Psoas muscle (tissue), 8 donors: Measurements from ENCODE around the gene MXRA7. TPM values are rescaled to one million over a fixed set of nuclear protein-coding genes. Genes with fewer than 3 reads are reported as not detected.

ENCODE experiments used
- ATAC-seq, 4 donors: fragments of 200-7000 bp; cut with Tn5 transposase; one replicate each; pipeline ENCODE4 v1.9.1; 2020; ENCODE audit warnings: moderate library complexity in 3 of 4, mild to moderate bottlenecking in 2 of 4
- DNase-seq, 2 donors: peaks; one replicate each; pipeline ENCODE4 v3.0.0-alpha.2; 2020
- H3K27ac ChIP-seq: fragments of 200-600 bp; one replicate; pipeline ENCODE4 v1.8.0; 2022
- H3K27me3 ChIP-seq, 3 donors: fragments of 200-600 bp in 1 of 3; one replicate each; pipeline versions ENCODE4 v1.6.1 to v1.8.0; 2013 to 2022; ENCODE audit warnings: low read length in 2 of 3, mild to moderate bottlenecking in 2 of 3, moderate library complexity in 1 of 3; ENCODE audit not compliant: insufficient read depth in 3 of 3
- H3K36me3 ChIP-seq, 2 donors: fragments of 200-600 bp in 1 of 2; one replicate each; pipeline versions ENCODE4 v1.6.1 to v1.8.0; 2013 to 2022; ENCODE audit warnings: low read depth in 1 of 2, mild to moderate bottlenecking in 1 of 2, moderate library complexity in 1 of 2; ENCODE audit not compliant: insufficient read depth in 1 of 2
- H3K4me1 ChIP-seq: fragments of 200-600 bp; one replicate; pipeline ENCODE4 v1.8.0; 2022
- H3K4me3 ChIP-seq: fragments of 200-600 bp; one replicate; pipeline ENCODE4 v1.8.0; 2022; ENCODE audit warnings: mild to moderate bottlenecking
- H3K9me3 ChIP-seq: fragments of 200-600 bp; one replicate; pipeline ENCODE4 v1.8.0; 2022
- CTCF ChIP-seq: fragments of 200-600 bp; IDR thresholded peaks from one replicate; pipeline ENCODE4 v1.8.0; 2022; ENCODE audit warnings: antibody characterized with exemption
- WGBS, 3 donors: extraction: QIAGEN DNeasy Blood & Tissue Kit; methylation state at CpG; one replicate each; pipeline versions ENCODE4 v1.1.6 to v1.1.7; 2013; 5-methylcytosine and 5-hydroxymethylcytosine counted together
- intact Hi-C, 2 donors: fragments of 100-400 bp; cut with DNase I; formaldehyde crosslinking; loops; one replicate each; pipeline versions ENCODE4 v1.11.0 to v1.14.2; 2022
- polyA plus RNA-seq, 3 donors: library from polyadenylated mRNA; stranded (reverse); fragments of 200-250 nt; gene quantifications; one replicate each; pipeline ENCODE4 v1.2.3, GENCODE V29; 2013
- total RNA-seq, 4 donors: library from RNA; stranded (reverse); fragmentation: NEBNext Ultra II Directional in 2 of 4; extraction: Animal tissue kit (Norgen Biotek cat#: 25700) in 2 of 4; gene quantifications; one replicate each; pipeline versions ENCODE4 v1.2.1 to v1.2.4, GENCODE V29; 2021 to 2023
- donor health status: healthy with polysubstance abuse.
- donor health status: DM: no; HTN: no; CAD: no; lungs with moderate emphysema.
- donor health status: Bipolar disorder and iron deficiency.
- donor health status: healthy.
- donor health status: DM: yes; HTN: yes; CAD: no.
- donor health status: DM: no; HTN: no; CAD: no.
- donor health status: DM: no; HTN: no; CAD: no.
- donor health status: DM: yes; HTN: yes; CAD: no.

MXRA7 gene
- total and polyA plus RNA-seq, 7 donors = 34.6 to 75.1 (median 43.2) TPM

- intact Hi-C loops = loop anchor here in 1 of 2 donors (1.0 kb wide), 1 partner anchor 8 kb away; no protein-coding TSS in a partner anchor
- Histone ChIP-seq H3K27me3 (no peaks in the 10 kb centered on the region), H3K9me3 (no peaks in the 10 kb centered on the region), H3K4me1 (peaks cover 58% of the 10 kb centered on the region), H3K36me3 (peaks cover 0 to 52% of the 10 kb centered on the region in 2 donors), H3K4me3 (peak overlapping the region; percentile 72), H3K27ac (peak overlapping the region; percentile 89)
- DNase-seq (no peak), ATAC-seq (no peak)
- no peak for TF ChIP-seq CTCF
- 1 to 2% (median 2%) methylated on average over 20 of the region's 20 CpGs for WGBS, 3 donors
These were observed 25.0 kb upstream of the MXRA7 start for GRCh38 chr17:76735586-76736348.

GRCh38 chr17:76735006-76735405, 24.2 kb upstream of the MXRA7 start:
- no peaks in the 10 kb centered on the region for H3K27me3 ChIP-seq
- no peak for TF ChIP-seq CTCF
- H3K27ac ChIP-seq = peak overlapping the region; percentile 89
- peaks cover 50% of the 10 kb centered on the region for H3K4me1 ChIP-seq
- H3K9me3 ChIP-seq = no peaks in the 10 kb centered on the region
- H3K4me3 ChIP-seq = peak overlapping the region; percentile 72
- intact Hi-C loops = no loop called here
- 10 to 18% (median 10%) methylated on average over 5 of the region's 5 CpGs for WGBS, 3 donors
- peaks cover 0 to 58% of the 10 kb centered on the region in 2 donors for H3K36me3 ChIP-seq
- ATAC-seq = no peak
- DNase-seq = no peak

- H3K27ac ChIP-seq = peak overlapping the region; percentile 89
- H3K4me1 ChIP-seq = peaks cover 49% of the 10 kb centered on the region
- ATAC-seq (no peak), DNase-seq (no peak)
- peak overlapping the region; percentile 72 for H3K4me3 ChIP-seq
- H3K27me3 ChIP-seq = no peaks in the 10 kb centered on the region
- no peak for TF ChIP-seq CTCF
- no peaks in the 10 kb centered on the region for H3K9me3 ChIP-seq
- peaks cover 0 to 65% of the 10 kb centered on the region in 2 donors for H3K36me3 ChIP-seq
- 23 to 31% (median 27%) methylated on average over 8 of the region's 8 CpGs for WGBS, 3 donors
- intact Hi-C loops = no loop called here
These were observed 23.5 kb upstream of the MXRA7 start for GRCh38 chr17:76734080-76734840.

GRCh38 chr17:76733618-76733957, 22.8 kb upstream of the MXRA7 start:
- Histone ChIP-seq H3K27me3 (no peaks in the 10 kb centered on the region), H3K4me3 (peak overlapping the region; percentile 72), H3K9me3 (no peaks in the 10 kb centered on the region), H3K27ac (peak overlapping the region; percentile 60), H3K4me1 (peaks cover 52% of the 10 kb centered on the region), H3K36me3 (peaks cover 0 to 67% of the 10 kb centered on the region in 2 donors)
- DNase-seq = no peak
- intact Hi-C loops = no loop called here
- ATAC-seq = no peak
- WGBS, 3 donors = 65 to 72% (median 68%) methylated on average over 1 of the region's 1 CpG
- TF ChIP-seq CTCF = no peak
